ENCODE data around the gene TTC34.

TTC34 gene, protein sequence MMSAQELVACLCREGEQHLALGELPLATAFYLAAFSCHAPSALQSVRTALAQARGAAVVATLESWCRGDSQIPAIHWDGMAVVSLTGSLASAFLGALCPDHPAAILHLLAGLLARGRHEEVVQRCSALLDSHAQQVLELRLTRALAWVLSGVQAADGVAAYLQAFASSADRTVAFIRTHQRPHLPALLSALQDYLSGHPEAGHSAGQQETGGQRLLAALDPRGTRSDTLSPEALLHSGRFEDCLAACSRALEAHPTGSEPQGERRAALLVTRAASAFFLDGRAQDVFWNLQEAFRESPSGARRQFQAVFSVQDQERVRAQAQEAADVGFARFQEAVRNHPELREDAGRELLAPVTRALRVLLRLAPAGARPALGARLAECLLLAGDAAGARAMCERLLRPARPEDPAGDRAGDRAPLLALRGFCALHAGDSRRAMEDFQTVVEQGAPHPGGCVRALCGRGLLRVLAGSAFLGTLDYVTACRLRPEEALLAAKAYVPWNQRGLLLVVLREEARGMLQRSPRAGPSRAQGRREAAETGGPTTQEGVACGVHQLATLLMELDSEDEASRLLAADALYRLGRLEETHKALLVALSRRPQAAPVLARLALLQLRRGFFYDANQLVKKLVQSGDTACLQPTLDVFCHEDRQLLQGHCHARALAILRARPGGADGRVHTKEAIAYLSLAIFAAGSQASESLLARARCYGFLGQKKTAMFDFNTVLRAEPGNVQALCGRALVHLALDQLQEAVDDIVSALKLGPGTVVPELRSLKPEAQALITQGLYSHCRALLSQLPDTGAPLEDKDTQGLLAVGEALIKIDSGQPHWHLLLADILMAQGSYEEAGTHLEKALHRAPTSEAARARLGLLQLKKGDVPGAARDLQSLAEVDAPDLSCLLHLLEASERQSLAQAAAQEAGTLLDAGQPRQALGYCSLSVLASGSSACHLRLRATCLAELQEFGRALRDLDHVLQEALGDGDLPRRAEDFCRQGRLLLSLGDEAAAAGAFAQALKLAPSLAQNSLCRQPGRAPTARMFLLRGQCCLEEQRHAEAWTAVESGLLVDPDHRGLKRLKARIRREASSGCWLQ

DNA sequence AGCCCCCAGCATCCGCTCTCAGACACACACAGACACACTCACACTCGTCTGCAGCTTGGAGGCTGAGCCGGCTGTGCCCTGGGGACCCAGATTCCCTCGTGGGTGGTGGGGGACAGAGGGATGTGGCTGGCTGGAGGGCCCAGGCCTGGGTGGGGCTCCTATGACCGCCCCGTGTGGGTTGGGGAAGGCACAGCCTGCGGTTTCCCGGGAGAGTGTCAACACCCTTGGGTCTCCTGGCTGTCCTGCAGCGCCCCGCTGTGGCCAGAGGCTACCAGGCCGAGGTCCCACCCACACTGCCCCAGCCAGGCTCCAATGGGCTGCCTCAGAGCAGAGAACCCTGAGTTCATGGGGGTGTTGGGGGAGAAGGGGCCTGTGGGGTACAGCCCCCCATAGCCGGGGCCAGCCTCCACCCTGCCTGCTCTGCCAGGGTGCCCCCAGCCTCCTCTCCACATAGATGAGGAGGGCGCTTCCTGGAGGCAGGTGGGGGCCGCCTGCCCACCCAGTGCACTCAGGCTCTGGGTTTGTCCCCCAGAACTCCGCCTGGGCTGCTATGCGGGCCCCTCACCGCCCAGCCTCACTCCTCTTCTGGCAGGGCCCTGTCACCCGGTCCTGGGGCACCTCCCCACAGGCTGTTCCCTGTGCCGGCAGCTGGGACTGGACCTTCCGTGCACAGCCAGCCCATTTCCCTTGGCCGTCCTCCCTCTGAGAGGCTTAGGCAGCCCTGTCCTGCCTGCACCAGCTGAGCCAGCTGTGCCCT, at the start of gene TTC34:
TTC34 (minus strand) TSS at position 159 of the 757 bp plus-strand sequence. CDS start 866 bp downstream, outside the sequence.
- no peak for DNase-seq (ENCODE audit: low read depth, low spot score)
- TF ChIP-seq, protein P1, sequence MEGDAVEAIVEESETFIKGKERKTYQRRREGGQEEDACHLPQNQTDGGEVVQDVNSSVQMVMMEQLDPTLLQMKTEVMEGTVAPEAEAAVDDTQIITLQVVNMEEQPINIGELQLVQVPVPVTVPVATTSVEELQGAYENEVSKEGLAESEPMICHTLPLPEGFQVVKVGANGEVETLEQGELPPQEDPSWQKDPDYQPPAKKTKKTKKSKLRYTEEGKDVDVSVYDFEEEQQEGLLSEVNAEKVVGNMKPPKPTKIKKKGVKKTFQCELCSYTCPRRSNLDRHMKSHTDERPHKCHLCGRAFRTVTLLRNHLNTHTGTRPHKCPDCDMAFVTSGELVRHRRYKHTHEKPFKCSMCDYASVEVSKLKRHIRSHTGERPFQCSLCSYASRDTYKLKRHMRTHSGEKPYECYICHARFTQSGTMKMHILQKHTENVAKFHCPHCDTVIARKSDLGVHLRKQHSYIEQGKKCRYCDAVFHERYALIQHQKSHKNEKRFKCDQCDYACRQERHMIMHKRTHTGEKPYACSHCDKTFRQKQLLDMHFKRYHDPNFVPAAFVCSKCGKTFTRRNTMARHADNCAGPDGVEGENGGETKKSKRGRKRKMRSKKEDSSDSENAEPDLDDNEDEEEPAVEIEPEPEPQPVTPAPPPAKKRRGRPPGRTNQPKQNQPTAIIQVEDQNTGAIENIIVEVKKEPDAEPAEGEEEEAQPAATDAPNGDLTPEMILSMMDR (IDR thresholded peaks at IDR 0.05; ENCODE audit: low read depth, low read length), result no peak

DNA sequence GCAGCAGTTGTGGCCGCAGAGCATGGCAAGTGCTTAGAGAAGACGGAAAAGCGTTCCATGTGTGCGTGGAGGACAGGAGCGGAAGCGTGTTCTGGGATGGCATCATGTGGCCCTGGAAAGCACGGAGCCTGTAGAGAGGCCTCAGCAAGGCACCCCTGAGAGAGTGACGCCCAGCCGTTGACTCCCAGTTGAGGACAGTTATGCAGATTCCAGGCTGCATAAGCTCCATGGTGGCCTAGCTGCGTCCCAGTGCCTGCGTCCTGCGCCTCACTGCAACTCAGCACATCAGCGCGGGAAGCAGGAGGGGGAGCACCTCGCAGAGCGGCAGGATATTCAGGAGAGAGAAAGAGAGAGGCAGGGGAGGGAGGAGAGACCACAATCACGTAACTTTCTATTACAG, 49.0 kb upstream of the TTC34 start:
- in situ Hi-C loops (cut with HindIII; ENCODE audit: low sequenced_read_pairs), result no loop called here
- no peak for DNase-seq (ENCODE audit: low read depth, low spot score)
- TF ChIP-seq, protein P1 (IDR thresholded peaks at IDR 0.05; ENCODE audit: low read depth, low read length), result no peak
- H3K4me3 ChIP-seq (ENCODE audit: low read depth, low read length), result no peak overlapping the region

More for the DNA sequence above, at the start of gene TTC34:
- H3K4me3 ChIP-seq (ENCODE audit: low read depth, low read length), result no peak within 1 kb of the TSS
- in situ Hi-C loops (cut with HindIII; ENCODE audit: low sequenced_read_pairs), result no loop called here

DNA sequence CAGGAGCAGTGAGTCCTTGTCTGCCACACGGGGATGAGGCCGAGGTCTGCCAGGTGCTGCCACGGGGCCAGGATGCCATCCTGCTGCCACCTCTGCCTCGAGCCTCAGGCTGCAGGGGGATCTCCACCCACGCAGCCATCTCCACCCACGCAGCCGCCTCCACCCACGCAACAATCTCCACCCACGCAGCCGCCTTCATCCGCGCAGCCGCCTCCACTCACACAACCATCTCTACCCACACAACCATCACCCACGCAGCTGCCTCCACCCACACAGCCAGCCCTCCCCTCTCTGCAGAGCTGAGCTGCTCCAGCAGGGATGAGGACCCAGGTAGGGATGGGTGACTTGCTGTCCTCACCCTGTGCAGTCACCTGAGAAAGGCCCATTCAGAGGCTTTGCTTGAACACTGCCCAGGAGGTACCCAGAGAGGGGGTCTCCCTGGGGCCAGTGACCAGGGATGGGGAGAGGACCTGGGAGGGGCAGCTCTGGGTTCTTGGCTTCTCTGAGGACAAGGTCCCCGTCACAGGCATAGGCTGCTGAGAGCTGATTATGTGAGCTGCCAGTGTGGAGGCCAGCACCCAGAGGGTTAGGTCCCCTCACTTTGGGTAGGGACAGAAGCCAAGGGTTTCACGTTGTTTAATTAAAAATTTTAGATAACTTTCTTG, 46.6 kb upstream of the TTC34 start:
- no peak overlapping the region for H3K4me3 ChIP-seq (ENCODE audit: low read depth, low read length)
- TF ChIP-seq, protein P1 (IDR thresholded peaks at IDR 0.05; ENCODE audit: low read depth, low read length), result no peak
- DNase-seq (ENCODE audit: low read depth, low spot score), result no peak
- in situ Hi-C loops (cut with HindIII; ENCODE audit: low sequenced_read_pairs), result no loop called here

DNA sequence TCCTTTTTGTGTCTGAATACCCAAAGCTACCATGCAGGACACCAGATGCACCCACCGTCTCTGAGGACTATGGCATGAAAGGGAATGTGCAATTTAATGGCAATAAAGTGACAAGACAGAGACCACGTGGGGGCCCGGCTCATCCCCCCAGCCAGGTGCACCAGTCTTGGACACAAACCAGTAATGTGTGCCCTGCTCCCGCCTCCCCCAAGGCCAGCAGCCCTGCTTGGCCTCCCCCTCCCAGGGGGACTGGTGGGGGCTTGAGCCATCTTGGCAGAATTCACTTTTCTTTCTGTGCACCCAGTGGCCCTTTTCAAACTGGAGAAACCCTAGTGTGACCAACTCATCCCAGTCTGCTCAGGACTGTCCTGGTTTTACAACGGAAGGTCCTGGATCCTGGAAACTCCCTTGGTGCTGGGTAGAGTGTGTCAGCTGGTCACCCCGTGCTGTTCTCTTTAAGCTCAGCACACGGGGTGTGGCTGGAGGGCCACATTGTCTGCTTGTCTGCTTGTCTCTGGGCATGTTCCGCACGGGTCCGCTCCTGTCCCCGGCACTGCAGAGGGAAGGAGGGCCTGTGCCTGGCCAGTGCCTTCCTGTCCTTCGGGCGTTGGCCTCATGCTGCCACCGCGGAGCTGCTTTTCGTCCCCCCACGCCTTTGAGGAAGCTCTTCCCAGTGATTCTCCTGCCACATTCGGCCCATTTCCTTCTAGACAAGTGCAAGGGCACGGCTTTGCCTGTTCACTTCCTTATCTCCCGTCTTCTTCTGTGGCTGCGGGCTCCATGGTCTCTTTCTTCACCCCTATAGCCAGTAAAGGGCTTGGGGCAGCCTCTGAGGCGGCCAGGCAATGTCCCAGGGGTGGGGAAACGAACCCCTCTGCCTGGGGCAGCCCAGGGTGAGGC, 45.8 kb upstream of the TTC34 start:
- TF ChIP-seq, protein P1 (IDR thresholded peaks at IDR 0.05; ENCODE audit: low read depth, low read length), result no peak
- no peak for DNase-seq (ENCODE audit: low read depth, low spot score)
- H3K4me3 ChIP-seq (ENCODE audit: low read depth, low read length), result no peak overlapping the region
- in situ Hi-C loops (cut with HindIII; ENCODE audit: low sequenced_read_pairs), result no loop called here

DNA sequence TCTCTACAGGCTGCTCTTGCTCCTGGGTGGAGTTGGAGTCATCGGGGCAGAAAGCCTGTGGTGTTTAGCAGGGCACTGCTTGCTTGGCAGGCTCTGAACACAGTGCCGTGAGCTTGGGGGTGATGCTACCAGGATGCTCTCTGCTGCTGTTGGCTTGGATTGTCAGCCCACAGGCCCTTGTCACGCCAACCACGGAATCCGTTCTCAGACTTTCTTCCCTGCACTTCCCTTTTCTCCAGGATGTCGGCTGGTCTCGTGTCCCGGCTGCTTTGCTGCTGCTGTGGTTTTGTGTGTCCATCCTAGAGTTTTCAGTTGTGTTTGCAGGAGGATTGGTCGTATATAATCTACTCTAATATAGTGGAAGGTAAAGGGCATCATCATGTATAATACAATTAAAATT, 44.4 kb upstream of the TTC34 start:
- DNase-seq (ENCODE audit: low read depth, low spot score), result no peak
- TF ChIP-seq, protein P1 (IDR thresholded peaks at IDR 0.05; ENCODE audit: low read depth, low read length), result no peak
- in situ Hi-C loops (cut with HindIII; ENCODE audit: low sequenced_read_pairs), result no loop called here
- no peak overlapping the region for H3K4me3 ChIP-seq (ENCODE audit: low read depth, low read length)
